ENCODE measurements around the gene CLEC4M. TPM values are rescaled to one million over a fixed set of nuclear protein-coding genes. Genes with fewer than 3 reads are reported as not detected.

Gene CLEC4M
- total and polyA plus RNA-seq, 4 donors, result 22.2 to 33.5 (median 32.9) TPM

DNA sequence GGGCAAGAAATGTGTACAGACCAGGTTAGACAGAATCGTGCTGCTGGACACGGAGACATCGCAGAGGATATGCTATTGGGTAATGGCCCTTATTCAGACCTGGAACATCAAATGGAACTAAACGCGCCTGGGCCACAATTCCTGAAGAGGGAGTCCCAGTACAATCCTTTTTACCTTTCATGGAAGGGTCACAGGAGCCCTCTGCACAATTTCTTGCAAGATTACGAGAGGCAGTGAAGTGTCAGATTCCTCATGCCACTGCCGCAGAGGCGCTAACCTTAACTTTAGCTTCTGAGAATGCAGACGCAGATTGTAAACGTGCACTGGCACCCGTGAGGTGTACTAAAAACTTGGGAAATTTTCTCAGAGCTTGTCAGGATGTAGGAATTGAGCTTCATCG is 18.1 kb downstream of the CLEC4M start (continued):
- TF ChIP-seq, protein P1, sequence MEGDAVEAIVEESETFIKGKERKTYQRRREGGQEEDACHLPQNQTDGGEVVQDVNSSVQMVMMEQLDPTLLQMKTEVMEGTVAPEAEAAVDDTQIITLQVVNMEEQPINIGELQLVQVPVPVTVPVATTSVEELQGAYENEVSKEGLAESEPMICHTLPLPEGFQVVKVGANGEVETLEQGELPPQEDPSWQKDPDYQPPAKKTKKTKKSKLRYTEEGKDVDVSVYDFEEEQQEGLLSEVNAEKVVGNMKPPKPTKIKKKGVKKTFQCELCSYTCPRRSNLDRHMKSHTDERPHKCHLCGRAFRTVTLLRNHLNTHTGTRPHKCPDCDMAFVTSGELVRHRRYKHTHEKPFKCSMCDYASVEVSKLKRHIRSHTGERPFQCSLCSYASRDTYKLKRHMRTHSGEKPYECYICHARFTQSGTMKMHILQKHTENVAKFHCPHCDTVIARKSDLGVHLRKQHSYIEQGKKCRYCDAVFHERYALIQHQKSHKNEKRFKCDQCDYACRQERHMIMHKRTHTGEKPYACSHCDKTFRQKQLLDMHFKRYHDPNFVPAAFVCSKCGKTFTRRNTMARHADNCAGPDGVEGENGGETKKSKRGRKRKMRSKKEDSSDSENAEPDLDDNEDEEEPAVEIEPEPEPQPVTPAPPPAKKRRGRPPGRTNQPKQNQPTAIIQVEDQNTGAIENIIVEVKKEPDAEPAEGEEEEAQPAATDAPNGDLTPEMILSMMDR (IDR thresholded peaks at IDR 0.05; ENCODE audit: low read depth, low read length, missing input control), result no peak
- TF ChIP-seq, protein P2, sequence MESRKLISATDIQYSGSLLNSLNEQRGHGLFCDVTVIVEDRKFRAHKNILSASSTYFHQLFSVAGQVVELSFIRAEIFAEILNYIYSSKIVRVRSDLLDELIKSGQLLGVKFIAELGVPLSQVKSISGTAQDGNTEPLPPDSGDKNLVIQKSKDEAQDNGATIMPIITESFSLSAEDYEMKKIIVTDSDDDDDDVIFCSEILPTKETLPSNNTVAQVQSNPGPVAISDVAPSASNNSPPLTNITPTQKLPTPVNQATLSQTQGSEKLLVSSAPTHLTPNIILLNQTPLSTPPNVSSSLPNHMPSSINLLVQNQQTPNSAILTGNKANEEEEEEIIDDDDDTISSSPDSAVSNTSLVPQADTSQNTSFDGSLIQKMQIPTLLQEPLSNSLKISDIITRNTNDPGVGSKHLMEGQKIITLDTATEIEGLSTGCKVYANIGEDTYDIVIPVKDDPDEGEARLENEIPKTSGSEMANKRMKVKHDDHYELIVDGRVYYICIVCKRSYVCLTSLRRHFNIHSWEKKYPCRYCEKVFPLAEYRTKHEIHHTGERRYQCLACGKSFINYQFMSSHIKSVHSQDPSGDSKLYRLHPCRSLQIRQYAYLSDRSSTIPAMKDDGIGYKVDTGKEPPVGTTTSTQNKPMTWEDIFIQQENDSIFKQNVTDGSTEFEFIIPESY (IDR thresholded peaks at IDR 0.05), result no peak
- TF ChIP-seq JUND (IDR thresholded peaks at IDR 0.05), result no peak
- TF ChIP-seq FOXA1 (IDR thresholded peaks at IDR 0.05), result no peak

DNA sequence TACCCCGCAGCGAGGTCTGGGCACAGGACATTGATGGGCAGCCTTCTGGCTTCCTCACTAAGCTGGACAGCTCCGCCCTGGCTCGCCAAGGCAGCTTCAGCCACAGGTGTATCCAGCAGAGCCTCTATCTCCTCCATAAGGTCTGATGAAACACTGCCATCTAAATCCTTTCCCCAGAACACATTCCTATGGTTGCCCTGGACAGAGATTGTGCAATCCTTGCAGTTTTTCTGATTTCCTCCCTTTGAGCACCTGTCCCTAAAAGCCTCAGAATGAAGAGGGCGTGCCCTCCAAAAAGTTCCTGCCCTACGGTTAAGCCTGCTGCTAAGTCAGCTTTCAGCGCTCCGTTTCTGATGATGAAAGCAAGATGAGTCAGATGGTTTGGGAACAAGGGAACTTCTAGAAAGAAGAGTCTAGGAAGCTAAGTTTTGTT is 21.0 kb downstream of the CLEC4M start:
- DNase-seq (ENCODE audit: low spot score), result no peak
- Histone ChIP-seq H3K27ac (ENCODE audit: low read depth in 1 of 2, low read length in 2 of 2) (no peak overlapping the region), H3K27me3 (ENCODE audit: control insufficient read depth in 4 of 4, insufficient read depth in 4 of 4, low read length in 3 of 4) (peaks cover 0 to 2% (median under 1%) of the 10 kb centered on the region in 4 donors)

More for the DNA sequence above, 21.0 kb downstream of the CLEC4M start:
- TF ChIP-seq, protein P3, sequence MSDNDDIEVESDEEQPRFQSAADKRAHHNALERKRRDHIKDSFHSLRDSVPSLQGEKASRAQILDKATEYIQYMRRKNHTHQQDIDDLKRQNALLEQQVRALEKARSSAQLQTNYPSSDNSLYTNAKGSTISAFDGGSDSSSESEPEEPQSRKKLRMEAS (IDR thresholded peaks at IDR 0.05), result no peak
- TF ChIP-seq, protein P4, sequence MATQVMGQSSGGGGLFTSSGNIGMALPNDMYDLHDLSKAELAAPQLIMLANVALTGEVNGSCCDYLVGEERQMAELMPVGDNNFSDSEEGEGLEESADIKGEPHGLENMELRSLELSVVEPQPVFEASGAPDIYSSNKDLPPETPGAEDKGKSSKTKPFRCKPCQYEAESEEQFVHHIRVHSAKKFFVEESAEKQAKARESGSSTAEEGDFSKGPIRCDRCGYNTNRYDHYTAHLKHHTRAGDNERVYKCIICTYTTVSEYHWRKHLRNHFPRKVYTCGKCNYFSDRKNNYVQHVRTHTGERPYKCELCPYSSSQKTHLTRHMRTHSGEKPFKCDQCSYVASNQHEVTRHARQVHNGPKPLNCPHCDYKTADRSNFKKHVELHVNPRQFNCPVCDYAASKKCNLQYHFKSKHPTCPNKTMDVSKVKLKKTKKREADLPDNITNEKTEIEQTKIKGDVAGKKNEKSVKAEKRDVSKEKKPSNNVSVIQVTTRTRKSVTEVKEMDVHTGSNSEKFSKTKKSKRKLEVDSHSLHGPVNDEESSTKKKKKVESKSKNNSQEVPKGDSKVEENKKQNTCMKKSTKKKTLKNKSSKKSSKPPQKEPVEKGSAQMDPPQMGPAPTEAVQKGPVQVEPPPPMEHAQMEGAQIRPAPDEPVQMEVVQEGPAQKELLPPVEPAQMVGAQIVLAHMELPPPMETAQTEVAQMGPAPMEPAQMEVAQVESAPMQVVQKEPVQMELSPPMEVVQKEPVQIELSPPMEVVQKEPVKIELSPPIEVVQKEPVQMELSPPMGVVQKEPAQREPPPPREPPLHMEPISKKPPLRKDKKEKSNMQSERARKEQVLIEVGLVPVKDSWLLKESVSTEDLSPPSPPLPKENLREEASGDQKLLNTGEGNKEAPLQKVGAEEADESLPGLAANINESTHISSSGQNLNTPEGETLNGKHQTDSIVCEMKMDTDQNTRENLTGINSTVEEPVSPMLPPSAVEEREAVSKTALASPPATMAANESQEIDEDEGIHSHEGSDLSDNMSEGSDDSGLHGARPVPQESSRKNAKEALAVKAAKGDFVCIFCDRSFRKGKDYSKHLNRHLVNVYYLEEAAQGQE (IDR thresholded peaks at IDR 0.05), result no peak
- TF ChIP-seq NR2F2 (IDR thresholded peaks at IDR 0.05) (no peak), HNF4A (conservative IDR thresholded peaks at IDR 0.05) (no peak), EGR1 (IDR thresholded peaks at IDR 0.05; ENCODE audit: low read depth in 2 of 2) (no peak), FOXA1 (IDR thresholded peaks at IDR 0.05) (no peak), RAD21 (IDR thresholded peaks at IDR 0.05) (no peak), SP1 (IDR thresholded peaks at IDR 0.05) (no peak), JUND (IDR thresholded peaks at IDR 0.05) (no peak), HNF4G (IDR thresholded peaks at IDR 0.05) (no peak), TAF1 (conservative IDR thresholded peaks at IDR 0.05) (no peak), YY1 (IDR thresholded peaks at IDR 0.05) (no peak), GABPA (IDR thresholded peaks at IDR 0.05 in 1 of 2, conservative IDR thresholded peaks at IDR 0.05 in 1 of 2) (no peak), RXRA (IDR thresholded peaks at IDR 0.05) (no peak), FOXA2 (IDR thresholded peaks at IDR 0.05) (no peak)
- TF ChIP-seq, protein P2 (IDR thresholded peaks at IDR 0.05), result no peak
- TF ChIP-seq, protein P1 (IDR thresholded peaks at IDR 0.05; ENCODE audit: low read depth, low read length, missing input control), result no peak
- TF ChIP-seq, protein P5, sequence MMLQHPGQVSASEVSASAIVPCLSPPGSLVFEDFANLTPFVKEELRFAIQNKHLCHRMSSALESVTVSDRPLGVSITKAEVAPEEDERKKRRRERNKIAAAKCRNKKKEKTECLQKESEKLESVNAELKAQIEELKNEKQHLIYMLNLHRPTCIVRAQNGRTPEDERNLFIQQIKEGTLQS (IDR thresholded peaks at IDR 0.05), result no peak
- Histone ChIP-seq H3K9me3 (ENCODE audit: control insufficient read depth in 4 of 4, low read length in 3 of 4) (peaks cover 0 to 3% (median 0%) of the 10 kb centered on the region in 4 donors), H3K36me3 (ENCODE audit: control insufficient read depth in 4 of 4, insufficient read depth in 3 of 4, low read depth in 1 of 4, low read length in 3 of 4) (peaks cover 0 to 1% (median 0%) of the 10 kb centered on the region in 4 donors), H3K4me3 (ENCODE audit: low read depth in 1 of 3, low read length in 3 of 3) (no peak overlapping the region), H3K4me1 (ENCODE audit: control insufficient read depth in 4 of 4, insufficient read depth in 4 of 4, low read length in 3 of 4) (peaks cover 0 to 5% (median 1%) of the 10 kb centered on the region in 4 donors), H3K9ac (ENCODE audit: low read depth in 1 of 2, low read length in 2 of 2) (no peak overlapping the region)
- WGBS, result 28% methylated on average over 8 of the region's 8 CpGs

Measured in liver (tissue), 9 donors.